K562 (cell line): ENCODE data around the gene ARHGAP12. TPM values are rescaled to one million over a fixed set of nuclear protein-coding genes. Genes with fewer than 3 reads are reported as not detected.

Experiments
- ATAC-seq: fragments of 200-7000 bp; cut with Tn5 transposase; 3 replicates; pipeline ENCODE4 v1.9.1; 2020; ENCODE audit warnings: moderate library complexity
- BruUV-seq: library from RNA; stranded (reverse); fragments of 400-500 nt; replicated peaks from 2 replicates; lab custom pipeline; 2021; lab: Mats Ljungman, UMichigan
- CTCF ChIA-PET: fragments of 300-600 bp; formaldehyde crosslinking; extraction: SDS; loops from one replicate; lab custom pipeline; 2021; ENCODE audit warnings: low intra/inter-chr PET ratio; lab: Yijun Ruan, JAX
- POLR2A ChIA-PET: fragments of 300-600, 350-650 bp; sonication (Branson Sonifier 250); formaldehyde crosslinking; extraction: SDS; loops from one replicate; lab custom pipeline; 2021; ENCODE audit warnings: antibody characterized with exemption, inconsistent platforms; lab: Yijun Ruan, JAX
- DNase-seq, 4 experiments: peaks; one replicate each; pipeline versions ENCODE4 v3.0.0 to v3.0.0-alpha.2; 2011 to 2018; ENCODE audit warnings: low spot score in 3 of 4, mixed read lengths in 3 of 4; ENCODE audit errors: extremely low read depth in 1 of 4
- FAIRE-seq: peaks from 2 replicates; lab custom pipeline; 2011; peaks lifted over from hg19 to GRCh38; lab: Jason Lieb, UNC
- H2AFZ ChIP-seq: 2 replicates; pipeline ENCODE4 v1.6.0; 2011; ENCODE audit warnings: low read depth, low read length, control low read depth, inconsistent platforms
- H3K27ac ChIP-seq: fragments of 200-600 bp; 3 replicates; pipeline ENCODE4 v1.8.0; 2011; ENCODE audit warnings: low read depth, mild to moderate bottlenecking, control low read depth, inconsistent platforms, low read length, moderate library complexity, mixed read lengths; ENCODE audit errors: extremely low read depth
- H3K27me3 ChIP-seq, 2 experiments: fragments of 300-600 bp in 1 of 2; 2 replicates in 1 of 2; 3 replicates in 1 of 2; pipeline versions ENCODE4 v1.6.0 to v1.8.0; 2011; ENCODE audit warnings: inconsistent platforms in 2 of 2, low read length in 2 of 2, mild to moderate bottlenecking in 1 of 2, mixed read lengths in 1 of 2, moderate library complexity in 1 of 2; ENCODE audit not compliant: control insufficient read depth in 2 of 2, insufficient read depth in 2 of 2
- H3K36me3 ChIP-seq: fragments of 300-600 bp; 3 replicates; pipeline ENCODE4 v1.8.0; 2011; ENCODE audit warnings: mild to moderate bottlenecking, low read length, inconsistent platforms; ENCODE audit not compliant: control insufficient read depth, insufficient read depth
- H3K4me1 ChIP-seq, 2 experiments: fragments of 200-600 bp in 1 of 2; replicated peaks in 1 of 2; 2 replicates in 1 of 2; 3 replicates in 1 of 2; pipeline versions ENCODE4 v1.5.1 to v1.8.0; 2011; ENCODE audit warnings: inconsistent platforms in 2 of 2, low read length in 2 of 2, mild to moderate bottlenecking in 1 of 2, mixed read lengths in 1 of 2, moderate library complexity in 1 of 2; ENCODE audit not compliant: control insufficient read depth in 2 of 2, insufficient read depth in 2 of 2
- H3K4me2 ChIP-seq: 2 replicates; pipeline ENCODE4 v1.6.1; 2011; ENCODE audit warnings: low read length, control low read depth, inconsistent platforms, mixed read lengths; ENCODE audit not compliant: insufficient read depth
- H3K4me3 ChIP-seq: fragments of 200-600 bp; sonication (generic), shearing (Covaris generic); 2 replicates; pipeline ENCODE4 v1.5.1; 2016; ENCODE audit warnings: control low read depth, inconsistent platforms
- H3K79me2 ChIP-seq: fragments of 200-600 bp; 3 replicates; pipeline ENCODE4 v1.8.0; 2011; ENCODE audit warnings: low read length, inconsistent platforms; ENCODE audit not compliant: control insufficient read depth, insufficient read depth
- H3K9ac ChIP-seq, 2 experiments: 2 replicates each; pipeline versions ENCODE4 v1.6.0 to v1.6.1; 2011; ENCODE audit warnings: low read depth in 2 of 2, low read length in 2 of 2, control low read depth in 1 of 2, inconsistent platforms in 1 of 2, mild to moderate bottlenecking in 1 of 2, mixed read lengths in 1 of 2; ENCODE audit not compliant: insufficient read depth in 1 of 2
- H3K9me1 ChIP-seq: one replicate; pipeline ENCODE4 v1.6.0; 2011; ENCODE audit warnings: inconsistent platforms, mild to moderate bottlenecking, low read length, moderate library complexity; ENCODE audit not compliant: control insufficient read depth, insufficient read depth
- H3K9me3 ChIP-seq: replicated peaks from 2 replicates; pipeline ENCODE4 v1.5.1; 2011; ENCODE audit warnings: low read depth, low read length, inconsistent platforms; ENCODE audit not compliant: control insufficient read depth, insufficient read depth
- H4K20me1 ChIP-seq: replicated peaks from 2 replicates; pipeline ENCODE4 v1.6.1; 2011; ENCODE audit warnings: low read length, inconsistent platforms, mixed read lengths; ENCODE audit not compliant: control insufficient read depth, insufficient read depth
- FOXA1 ChIP-seq: fragments of 450-650 bp; IDR thresholded peaks from 2 replicates; pipeline ENCODE4 v1.6.1; 2016; ENCODE audit warnings: mild to moderate bottlenecking, borderline replicate concordance
- ILF3 ChIP-seq: fragments of 450-650 bp; IDR thresholded peaks from 2 replicates; pipeline ENCODE4 v1.6.1; 2018; ENCODE audit warnings: antibody characterized with exemption, mild to moderate bottlenecking, moderate library complexity, borderline replicate concordance
- KLF13 ChIP-seq: fragments of 450-650 bp; IDR thresholded peaks from 2 replicates; pipeline ENCODE4 v1.6.1; 2016; ENCODE audit warnings: missing genetic modification characterization, low read depth, mild to moderate bottlenecking, missing compliant biosample characterization, moderate library complexity, borderline replicate concordance
- SMARCA5 ChIP-seq: fragments of 450-650 bp; IDR thresholded peaks from 2 replicates; pipeline ENCODE4 v1.6.1; 2016
- SMARCC2 ChIP-seq: fragments of 450-650 bp; IDR thresholded peaks from 2 replicates; pipeline ENCODE4 v1.6.1; 2017; ENCODE audit warnings: antibody characterized with exemption, moderate library complexity, mild to moderate bottlenecking, low read depth
- WGBS: fragments of 100-300 bp; shearing (Covaris generic); methylation state at CpG from one replicate; pipeline ENCODE4 v1.1.6; 2016; ENCODE audit warnings: low coverage, mixed read lengths; ENCODE audit not compliant: insufficient coverage; ENCODE audit errors: missing lambda C conversion rate; 5-methylcytosine and 5-hydroxymethylcytosine counted together
- in situ Hi-C: fragments of 300-500 bp; cut with MboI; formaldehyde crosslinking; loops from 4 replicates; pipeline ENCODE4 v1.15.0; 2018; ENCODE audit warnings: inconsistent platforms, mixed read lengths
- intact Hi-C: fragments of 100-400 bp; cut with micrococcal nuclease; formaldehyde crosslinking; loops from 2 replicates; pipeline ENCODE4 v1.14.2; 2022
- polyA plus RNA-seq, 8 experiments: library from polyadenylated mRNA; depleted of rRNA in 4 of 8; stranded (reverse) in 5 of 8; unstranded in 3 of 8; fragments of >200 nt; fragmentation: Nextera tagmentation in 2 of 8; fragmentation: Illumina TruSeq in 1 of 8; extraction: Ambion mirVana in 2 of 8; extraction: Trizol in 1 of 8; gene quantifications; 2 replicates each; pipeline versions ENCODE4 v1.2.1 to v1.2.3, GENCODE V29; 2011 to 2014; ENCODE audit warnings: inconsistent platforms in 1 of 8, missing spikeins in 1 of 8
- total RNA-seq, 7 experiments: library from RNA; depleted of rRNA in 6 of 7; stranded (reverse); fragments of >200 nt in 6 of 7; fragmentation: Illumina TruSeq in 2 of 7; extraction: Trizol in 2 of 7; gene quantifications; 2 replicates each; pipeline versions ENCODE4 v1.2.1 to v1.2.3, GENCODE V29; 2011 to 2021; ENCODE audit warnings: low replicate concordance in 1 of 7
- TF ChIP-seq, protein P1 (sequence below): fragments of 250-450 bp; sonication (Bioruptor Pico); IDR thresholded peaks from 2 replicates; pipeline ENCODE4 v1.8.0; 2022; ENCODE audit warnings: inconsistent platforms, mild to moderate bottlenecking, moderate library complexity, borderline replicate concordance
- TF ChIP-seq, protein P2 (sequence below): IDR thresholded peaks from 3 replicates; pipeline ENCODE4 v1.6.1; 2011; ENCODE audit warnings: borderline replicate concordance, mild to moderate bottlenecking; ENCODE audit not compliant: insufficient read length, insufficient read depth

The ARHGAP12 gene
- total and polyA plus RNA-seq, 9 of the 15 experiments (the other 6 are each of a cell fraction or from before 2014, with no cell fraction given), result 4.4 to 18.7 (median 10.1) TPM

DNA sequence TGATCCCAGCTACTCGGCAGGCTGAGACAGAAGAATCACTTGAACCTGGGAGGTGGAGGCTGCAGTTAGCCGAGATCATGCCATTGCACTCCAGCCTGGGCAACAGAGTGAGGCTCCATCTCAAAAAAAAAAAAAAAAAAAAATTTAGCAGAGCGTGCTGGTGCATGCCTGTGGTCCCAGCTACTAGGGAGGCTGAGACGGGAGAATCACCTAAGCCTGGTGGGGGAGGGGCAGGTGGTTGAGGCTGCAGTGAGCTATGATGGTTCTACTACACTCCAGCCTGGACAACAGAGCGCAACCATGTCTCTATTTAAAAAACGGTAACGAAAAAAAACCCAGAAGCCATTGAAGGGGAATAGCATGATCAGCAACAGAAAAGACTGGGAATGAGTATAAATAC lies 89.9 kb downstream of the ARHGAP12 start:
- 83% methylated on average over 6 of the region's 7 CpGs for WGBS
- FAIRE-seq, result no peak

More for the DNA sequence above, 89.9 kb downstream of the ARHGAP12 start:
- H4K20me1 ChIP-seq, result no peaks in the 10 kb centered on the region
- no peaks in the 10 kb centered on the region for H3K79me2 ChIP-seq
- no peaks in the 10 kb centered on the region for H3K9me3 ChIP-seq
- no TSS peak for BruUV-seq
- TF ChIP-seq FOXA1 (no peak), SMARCC2 (no peak), KLF13 (tag) (no peak), SMARCA5 (no peak), ILF3 (no peak)
- TF ChIP-seq, protein P1, sequence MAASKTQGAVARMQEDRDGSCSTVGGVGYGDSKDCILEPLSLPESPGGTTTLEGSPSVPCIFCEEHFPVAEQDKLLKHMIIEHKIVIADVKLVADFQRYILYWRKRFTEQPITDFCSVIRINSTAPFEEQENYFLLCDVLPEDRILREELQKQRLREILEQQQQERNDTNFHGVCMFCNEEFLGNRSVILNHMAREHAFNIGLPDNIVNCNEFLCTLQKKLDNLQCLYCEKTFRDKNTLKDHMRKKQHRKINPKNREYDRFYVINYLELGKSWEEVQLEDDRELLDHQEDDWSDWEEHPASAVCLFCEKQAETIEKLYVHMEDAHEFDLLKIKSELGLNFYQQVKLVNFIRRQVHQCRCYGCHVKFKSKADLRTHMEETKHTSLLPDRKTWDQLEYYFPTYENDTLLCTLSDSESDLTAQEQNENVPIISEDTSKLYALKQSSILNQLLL (CRISPR knock-in tag), result no peak
- TF ChIP-seq, protein P2, sequence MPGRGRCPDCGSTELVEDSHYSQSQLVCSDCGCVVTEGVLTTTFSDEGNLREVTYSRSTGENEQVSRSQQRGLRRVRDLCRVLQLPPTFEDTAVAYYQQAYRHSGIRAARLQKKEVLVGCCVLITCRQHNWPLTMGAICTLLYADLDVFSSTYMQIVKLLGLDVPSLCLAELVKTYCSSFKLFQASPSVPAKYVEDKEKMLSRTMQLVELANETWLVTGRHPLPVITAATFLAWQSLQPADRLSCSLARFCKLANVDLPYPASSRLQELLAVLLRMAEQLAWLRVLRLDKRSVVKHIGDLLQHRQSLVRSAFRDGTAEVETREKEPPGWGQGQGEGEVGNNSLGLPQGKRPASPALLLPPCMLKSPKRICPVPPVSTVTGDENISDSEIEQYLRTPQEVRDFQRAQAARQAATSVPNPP, result no peak
- CTCF ChIA-PET, result no interaction called here
- no peak overlapping the region for H3K4me3 ChIP-seq
- H3K27ac ChIP-seq, result no peak overlapping the region
- H3K4me2 ChIP-seq, result no peak overlapping the region
- in situ Hi-C loops (no loop called here), intact Hi-C loops (loop anchor here (5.0 kb wide), 1 partner anchor 374 kb away; no protein-coding TSS in a partner anchor)
- 0 out of 3 replicates have a peak, but pooled peaks cover 4% of the 10 kb centered on the region for H3K36me3 ChIP-seq
- H2AFZ ChIP-seq, result no peak overlapping the region
- no peak overlapping the region for H3K9ac ChIP-seq
- no peaks in the 10 kb centered on the region for H3K4me1 ChIP-seq
- POLR2A ChIA-PET, result no interaction called here
- no peaks in the 10 kb centered on the region for H3K27me3 ChIP-seq
- DNase-seq (no peak), ATAC-seq (no peak)
- no peaks in the 10 kb centered on the region for H3K9me1 ChIP-seq
